ENCODE data around the gene ZNF10. TPM values are rescaled to one million over a fixed set of nuclear protein-coding genes. Genes with fewer than 3 reads are reported as not detected.

The ZNF10 gene
- total RNA-seq, 1 experiment from 2014 or later, result 12.4 TPM

- BruUV-seq (replicated peaks), result no TSS peak
- TF ChIP-seq TCF7L2 (IDR thresholded peaks at IDR 0.05; ENCODE audit: low read depth, low read length), result no peak
- TF ChIP-seq SIN3A (IDR thresholded peaks at IDR 0.05; ENCODE audit: borderline replicate concordance, insufficient read depth, low read depth, low read length), result no peak
- no peak for TF ChIP-seq REST (IDR thresholded peaks at IDR 0.05; ENCODE audit: insufficient read depth in 1 of 2, low read depth in 2 of 2, low read length in 1 of 2)
- TF ChIP-seq CTCF (IDR thresholded peaks at IDR 0.05), result no peak
- TF ChIP-seq POLR2AphosphoS5 (IDR thresholded peaks at IDR 0.05; ENCODE audit: low read depth, low read length), result no peak
- DNase-seq (ENCODE audit: low read depth, low spot score) (no peak), ATAC-seq (no peak)
- intact Hi-C loops (cut with micrococcal nuclease; ENCODE audit: unreplicated experiment) (no loop called here), in situ Hi-C loops (cut with HindIII; ENCODE audit: low pct_unique_long_range_greater_than_20kb, low sequenced_read_pairs) (no loop called here)
- ChIA-PET POLR2A (no interaction called here), CTCF (no interaction called here)
- no peaks in the 10 kb centered on the region for H3K36me3 ChIP-seq (ENCODE audit: control insufficient read depth, insufficient read depth, low read length)
- no peak overlapping the region for H3K4me3 ChIP-seq (ENCODE audit: low read depth in 2 of 2, low read length in 2 of 2)
- H3K27ac ChIP-seq (ENCODE audit: low read length), result no peak overlapping the region
- H3K9me3 ChIP-seq (ENCODE audit: control insufficient read depth, insufficient read depth, low read depth, low read length), result peaks cover 36% of the 10 kb centered on the region; the same call in 1 of the 2 replicates
- H3K27me3 ChIP-seq (ENCODE audit: control insufficient read depth, insufficient read depth, low read length), result no peaks in the 10 kb centered on the region
- no peaks in the 10 kb centered on the region for H3K4me1 ChIP-seq (ENCODE audit: control insufficient read depth, insufficient read depth, low read length)
Observed at GRCh38 chr12:133172491-133172890, 42.1 kb downstream of the ZNF10 start.

GRCh38 chr12:133174901-133175300, 44.5 kb downstream of the ZNF10 start:
- no peak for ATAC-seq
- in situ Hi-C loops (cut with HindIII; ENCODE audit: low pct_unique_long_range_greater_than_20kb, low sequenced_read_pairs), result no loop called here
- Histone ChIP-seq H3K4me1 (ENCODE audit: control insufficient read depth, insufficient read depth, low read length) (no peaks in the 10 kb centered on the region), H3K36me3 (ENCODE audit: control insufficient read depth, insufficient read depth, low read length) (no peaks in the 10 kb centered on the region), H3K27ac (ENCODE audit: low read length) (no peak overlapping the region), H3K4me3 (ENCODE audit: low read depth in 2 of 2, low read length in 2 of 2) (no peak overlapping the region), H3K27me3 (ENCODE audit: control insufficient read depth, insufficient read depth, low read length) (no peaks in the 10 kb centered on the region), H3K9me3 (ENCODE audit: control insufficient read depth, insufficient read depth, low read depth, low read length) (peaks cover 31% of the 10 kb centered on the region; the same call in 1 of the 2 replicates)
- intact Hi-C loops (cut with micrococcal nuclease; ENCODE audit: unreplicated experiment), result no loop called here
- BruUV-seq (replicated peaks), result no TSS peak
- POLR2A ChIA-PET, result no interaction called here
- CTCF ChIA-PET, result no interaction called here
- DNase-seq (ENCODE audit: low read depth, low spot score), result no peak
- no peak for TF ChIP-seq CTCF (IDR thresholded peaks at IDR 0.05)
- TF ChIP-seq SIN3A (IDR thresholded peaks at IDR 0.05; ENCODE audit: borderline replicate concordance, insufficient read depth, low read depth, low read length), result no peak
- no peak for TF ChIP-seq TCF7L2 (IDR thresholded peaks at IDR 0.05; ENCODE audit: low read depth, low read length)
- TF ChIP-seq REST (IDR thresholded peaks at IDR 0.05; ENCODE audit: insufficient read depth in 1 of 2, low read depth in 2 of 2, low read length in 1 of 2), result no peak
- no peak for TF ChIP-seq POLR2AphosphoS5 (IDR thresholded peaks at IDR 0.05; ENCODE audit: low read depth, low read length)
